RPMI8226 (cell line): ENCODE measurements around the gene PAGE2B.
"Not testable (repeated sequence)": the region's sequence is repeated elsewhere in the genome, so short reads cannot be mapped to it uniquely, and the experiment has no call there.

ENCODE experiments used
- DNase-seq: peaks from one replicate; pipeline ENCODE4 v3.0.0-alpha.2; 2015

The PAGE2B gene, protein sequence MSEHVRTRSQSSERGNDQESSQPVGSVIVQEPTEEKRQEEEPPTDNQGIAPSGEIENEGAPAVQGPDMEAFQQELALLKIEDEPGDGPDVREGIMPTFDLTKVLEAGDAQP

DNA sequence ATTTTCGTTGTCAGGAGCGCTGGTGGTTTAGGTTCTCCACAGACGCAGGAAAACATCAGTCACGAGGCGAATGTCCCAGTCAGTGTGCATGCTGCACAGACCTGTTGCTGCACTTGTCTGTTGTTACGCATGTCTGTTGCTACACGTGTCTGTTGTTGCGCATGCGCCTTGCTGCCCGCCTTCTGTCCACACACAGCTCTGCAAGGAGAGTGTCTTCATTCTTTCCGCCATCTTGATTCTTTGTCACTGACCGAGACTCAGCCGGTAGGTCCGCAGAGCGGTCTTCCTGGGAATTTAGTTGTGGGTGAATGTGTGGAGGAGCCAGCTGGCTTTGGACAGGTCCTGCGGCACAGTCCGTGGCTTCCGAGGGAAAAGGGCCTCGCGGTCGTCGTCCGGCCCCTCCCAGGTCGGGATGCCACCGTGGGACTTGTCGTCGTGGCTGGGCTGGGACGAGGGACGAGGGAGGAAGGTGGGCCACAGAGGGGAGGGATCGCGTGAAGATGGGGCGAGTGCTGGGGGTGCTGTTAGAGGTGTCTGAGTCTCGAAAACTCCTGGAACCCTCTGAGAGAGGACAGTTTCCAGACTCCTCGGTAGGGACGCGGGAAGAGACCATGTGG lies at the start of gene PAGE2B:
PAGE2B (plus strand) TSS at position 180 of the 617 bp plus-strand sequence. CDS start 1,012 bp downstream, outside the sequence.
- no peak for DNase-seq

DNA sequence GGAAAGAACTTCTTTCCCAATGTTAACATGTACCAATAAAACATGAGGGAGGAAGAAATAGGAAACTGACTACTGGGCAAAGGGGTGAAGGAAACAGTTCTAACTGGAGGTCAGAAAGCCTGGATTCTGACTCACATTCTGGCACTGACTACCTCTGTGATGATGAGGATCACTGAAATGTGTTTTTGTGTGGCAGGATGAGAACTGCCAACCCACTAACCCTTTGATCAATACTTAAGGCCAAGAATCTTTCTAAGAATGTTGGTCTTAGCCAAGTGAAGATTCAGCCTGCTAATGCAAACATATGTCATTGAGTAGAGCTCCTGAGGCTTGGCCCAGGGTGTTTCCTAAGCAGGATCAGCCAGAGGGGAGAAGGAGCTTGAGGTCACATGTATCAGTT lies 48.7 kb upstream of the PAGE2B start:
- DNase-seq, result no peak

DNA sequence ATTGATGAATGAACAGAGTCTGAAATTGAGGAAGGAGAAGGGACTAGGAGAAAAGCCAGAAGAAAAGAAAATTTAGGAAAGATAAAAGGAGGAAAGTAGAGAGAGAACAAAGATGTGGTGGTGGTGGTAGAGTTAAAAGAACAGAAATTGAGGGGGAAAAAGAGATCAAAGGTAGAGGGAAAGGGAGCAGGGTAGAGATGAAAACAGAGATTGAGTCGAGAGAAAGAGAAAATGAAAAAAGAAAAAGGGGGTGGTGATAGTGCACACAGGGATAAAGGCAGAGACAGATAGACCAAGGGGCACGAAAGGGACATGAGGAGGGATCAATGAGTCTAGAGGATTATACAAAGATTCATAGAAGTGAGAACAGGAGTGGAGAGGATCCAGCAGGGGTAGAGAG lies 48.0 kb upstream of the PAGE2B start:
- DNase-seq, result no peak

DNA sequence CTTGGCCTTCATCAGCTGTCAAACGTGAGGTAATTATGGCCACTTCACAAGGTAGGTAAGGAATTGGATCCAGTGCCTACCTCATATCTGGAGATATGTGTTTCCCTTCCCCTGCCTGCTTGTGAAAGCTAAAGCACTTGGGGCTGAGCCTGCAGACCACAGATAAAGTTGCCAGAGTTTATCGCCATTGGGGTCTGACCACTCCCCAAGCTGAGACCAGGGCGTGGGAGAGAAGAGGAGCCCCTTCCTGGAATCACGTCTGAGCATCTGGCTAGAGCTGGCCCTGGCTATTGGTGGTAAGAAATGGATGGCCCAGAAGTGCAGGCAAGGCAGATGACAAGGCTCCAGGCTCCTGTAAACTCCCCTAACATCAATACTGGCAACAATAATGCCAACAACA lies 46.8 kb upstream of the PAGE2B start:
- DNase-seq, result no peak

DNA sequence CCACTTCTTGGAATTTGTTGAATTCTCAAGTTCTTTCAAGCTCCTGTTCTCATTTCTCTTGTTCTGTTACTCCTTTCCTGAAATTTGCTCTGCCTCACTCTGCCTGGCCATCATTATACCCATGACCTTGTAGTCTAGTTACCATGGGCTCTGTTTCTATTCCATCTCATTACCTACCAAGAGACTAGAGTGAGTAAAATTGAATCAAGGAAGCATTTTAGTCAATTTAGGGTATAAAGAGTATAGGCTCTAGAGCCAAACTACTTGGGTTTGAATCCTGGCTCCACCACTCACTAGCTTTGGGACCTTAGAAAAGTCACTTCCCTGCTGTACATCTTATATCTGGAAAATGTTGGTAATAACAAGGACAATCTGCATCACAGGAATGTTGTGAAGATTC lies 46.2 kb upstream of the PAGE2B start:
- no peak for DNase-seq

DNA sequence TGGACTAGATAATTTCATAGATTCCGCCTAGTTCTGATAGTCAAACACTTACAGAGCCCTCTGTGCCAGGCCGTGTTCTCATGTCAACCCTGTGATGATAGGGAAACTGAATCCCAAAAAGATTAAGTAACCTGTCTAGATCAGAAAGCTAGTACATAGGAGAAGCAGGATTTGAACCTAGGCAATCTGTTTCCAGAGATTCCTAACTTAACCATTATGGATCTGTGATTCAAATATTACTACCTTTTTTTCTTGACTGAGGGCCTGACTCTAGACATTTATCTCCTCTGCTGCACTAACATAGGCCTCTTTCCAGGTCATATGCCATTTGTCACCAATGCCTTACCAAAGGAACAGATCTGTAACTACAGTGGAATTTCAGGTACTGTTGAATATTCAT lies 45.5 kb upstream of the PAGE2B start:
- no peak for DNase-seq

DNA sequence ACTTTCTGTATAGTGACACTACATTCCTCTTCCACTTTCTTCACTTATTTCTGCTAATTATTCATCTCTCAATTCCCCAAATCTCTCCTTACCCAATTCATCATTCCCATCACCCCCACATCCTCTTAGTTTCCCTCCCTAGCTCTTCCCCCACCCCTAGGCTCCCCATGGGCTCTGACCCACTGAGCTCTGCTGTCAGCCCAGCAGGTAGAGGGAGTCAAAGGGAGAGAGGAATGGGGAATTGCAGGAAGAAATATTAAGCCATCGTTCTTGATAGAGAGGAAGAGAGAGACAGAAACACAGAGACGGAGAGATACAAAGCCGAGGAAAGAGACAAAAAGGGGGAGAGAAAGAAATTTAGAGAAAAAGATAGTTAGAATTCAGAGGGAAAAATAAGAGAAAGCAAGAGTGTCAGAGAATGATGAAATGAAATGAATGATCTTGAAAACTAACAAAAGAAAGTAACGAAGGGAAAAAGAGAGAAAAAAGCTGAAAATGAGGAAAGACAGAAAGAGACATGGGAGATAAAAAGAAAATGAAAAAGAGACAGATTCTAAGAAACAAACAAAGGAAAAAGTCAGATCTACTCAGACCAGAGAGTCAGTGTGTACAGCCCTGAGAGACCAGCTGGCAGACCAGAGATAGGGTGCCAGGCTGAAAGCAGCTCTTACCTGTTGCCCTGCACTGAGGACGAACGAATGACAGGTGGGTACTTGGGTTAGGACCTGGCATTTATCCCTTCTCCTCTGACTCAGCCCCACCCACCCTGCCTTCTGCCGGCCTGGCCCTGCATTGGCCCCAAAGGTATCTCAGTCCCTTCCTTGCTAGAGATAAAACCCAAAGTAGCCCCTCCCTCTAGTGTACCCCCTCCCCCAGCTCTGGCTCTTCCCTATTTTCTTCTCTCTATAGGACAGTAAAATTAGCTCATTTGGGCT lies 44.3 kb upstream of the PAGE2B start, which contains the start of gene ALAS2:
ALAS2 (minus strand) TSS at position 707 of the 935 bp plus-strand sequence. CDS start 4,977 bp downstream, outside the sequence.
- DNase-seq, result no peak

DNA sequence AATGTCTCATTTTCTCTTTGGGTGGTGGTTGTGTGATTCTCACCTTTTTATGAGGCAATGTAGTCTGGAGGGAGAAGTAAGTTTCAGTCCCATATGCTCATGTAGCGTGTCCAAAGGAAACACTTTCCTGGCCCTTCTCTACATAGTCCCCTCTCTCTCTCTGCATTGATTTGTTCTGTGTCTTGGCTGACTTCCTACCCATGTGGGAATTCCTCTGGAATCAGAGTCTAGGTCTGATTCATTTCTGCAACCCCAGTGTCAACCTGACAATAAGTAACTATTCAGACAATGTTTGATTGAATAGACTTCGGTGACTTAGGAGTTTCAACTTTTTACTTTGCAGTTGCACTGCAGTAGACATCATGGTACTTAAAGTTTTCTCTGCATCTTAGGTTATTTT lies 41.4 kb upstream of the PAGE2B start:
- no peak for DNase-seq

DNA sequence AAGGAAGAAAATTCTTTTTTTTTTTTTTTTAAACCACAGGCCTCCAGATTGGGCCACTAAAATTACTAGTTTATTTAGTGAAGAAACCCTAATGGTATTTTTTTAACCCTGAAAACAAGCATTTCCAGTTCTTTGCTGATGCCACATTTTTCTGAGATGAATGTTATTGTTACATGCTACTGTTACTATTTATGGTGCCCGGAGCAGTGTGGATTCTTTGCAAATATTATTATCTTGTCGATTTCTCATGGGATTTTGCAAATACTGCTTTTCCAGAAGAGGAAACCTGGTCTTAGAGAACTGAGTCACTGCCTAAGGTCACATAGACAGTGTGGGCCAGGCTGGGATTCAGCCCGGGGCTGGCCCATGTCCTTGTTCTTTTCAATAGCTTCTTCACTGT lies 35.4 kb upstream of the PAGE2B start:
- DNase-seq, result no peak

DNA sequence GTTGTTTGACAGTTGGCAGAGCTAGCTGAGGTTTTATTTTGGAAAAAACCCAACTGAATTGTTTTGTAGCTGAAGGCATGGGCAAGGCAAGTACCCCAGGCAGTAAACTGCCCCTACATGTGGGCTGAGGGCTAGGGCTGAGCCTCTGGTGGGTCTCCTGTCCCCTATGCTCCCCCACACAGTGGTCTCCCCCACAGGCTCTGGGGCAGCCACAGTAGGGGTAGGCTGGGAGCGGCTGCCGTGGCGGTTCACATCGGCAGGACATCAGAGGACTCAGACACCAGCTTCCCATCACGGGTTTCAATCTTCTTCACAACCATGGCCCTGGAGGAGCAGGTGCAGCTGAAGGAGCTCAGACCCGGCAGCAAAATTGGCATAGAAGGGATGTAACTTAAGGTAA lies 33.3 kb upstream of the PAGE2B start:
- no peak for DNase-seq

DNA sequence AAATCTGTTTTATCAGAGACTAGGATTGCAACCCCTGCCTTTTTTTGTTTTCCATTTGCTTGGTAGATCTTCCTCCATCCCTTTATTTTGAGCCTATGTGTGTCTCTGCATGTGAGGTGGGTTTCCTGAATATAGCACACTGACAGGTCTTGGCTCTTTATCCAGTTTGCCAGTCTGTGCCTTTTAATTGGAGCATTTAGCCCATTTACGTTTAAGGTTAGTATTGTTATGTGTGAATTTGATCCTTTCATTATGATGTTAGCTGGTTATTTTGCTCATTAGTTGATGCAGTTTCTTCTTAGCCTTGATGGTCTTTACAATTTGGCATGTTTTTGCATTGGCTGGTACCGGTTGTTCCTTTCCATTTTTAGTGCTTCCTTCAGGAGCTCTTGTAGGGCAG lies 24.2 kb upstream of the PAGE2B start:
- DNase-seq, result not testable (repeated sequence)

DNA sequence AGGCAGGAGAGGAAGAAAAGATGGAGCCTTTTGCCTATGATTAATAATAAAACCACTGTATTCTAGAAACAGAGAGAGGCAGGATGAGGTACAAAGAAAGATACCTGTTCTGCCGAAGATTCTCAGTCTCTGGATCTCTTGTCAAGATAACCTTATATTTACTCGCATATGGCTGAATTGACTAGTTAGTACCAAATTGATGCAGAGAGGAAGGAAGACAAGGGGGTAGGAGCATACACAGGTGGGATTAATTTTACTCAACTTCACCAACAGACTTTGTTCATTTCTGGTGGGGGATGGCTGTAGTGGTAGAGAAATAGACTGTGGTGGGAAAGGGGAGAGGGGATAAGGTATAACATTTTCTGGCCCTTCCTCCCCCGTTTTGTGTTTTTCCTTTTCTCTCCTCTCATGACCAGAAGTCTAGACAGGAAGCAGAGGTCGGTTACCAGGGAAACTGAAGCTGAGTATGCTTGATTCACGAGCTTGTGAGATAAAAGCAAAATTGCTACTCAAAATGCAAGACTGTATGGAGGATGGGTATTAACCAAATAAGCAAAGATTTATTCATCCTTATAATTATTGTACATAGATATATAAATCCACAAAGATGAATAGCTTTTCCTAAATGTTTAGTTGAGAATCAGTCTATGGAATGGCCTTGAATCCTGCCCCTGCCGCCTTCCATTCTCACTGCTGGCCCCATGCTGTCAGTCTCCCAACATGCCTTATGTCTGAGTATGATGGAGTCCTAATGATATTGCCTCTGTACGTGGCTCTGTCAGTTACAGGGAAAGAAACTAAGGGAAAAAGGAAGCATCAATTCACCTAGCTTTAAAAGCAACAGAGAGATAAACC lies 17.8 kb upstream of the PAGE2B start:
- DNase-seq, result no peak

DNA sequence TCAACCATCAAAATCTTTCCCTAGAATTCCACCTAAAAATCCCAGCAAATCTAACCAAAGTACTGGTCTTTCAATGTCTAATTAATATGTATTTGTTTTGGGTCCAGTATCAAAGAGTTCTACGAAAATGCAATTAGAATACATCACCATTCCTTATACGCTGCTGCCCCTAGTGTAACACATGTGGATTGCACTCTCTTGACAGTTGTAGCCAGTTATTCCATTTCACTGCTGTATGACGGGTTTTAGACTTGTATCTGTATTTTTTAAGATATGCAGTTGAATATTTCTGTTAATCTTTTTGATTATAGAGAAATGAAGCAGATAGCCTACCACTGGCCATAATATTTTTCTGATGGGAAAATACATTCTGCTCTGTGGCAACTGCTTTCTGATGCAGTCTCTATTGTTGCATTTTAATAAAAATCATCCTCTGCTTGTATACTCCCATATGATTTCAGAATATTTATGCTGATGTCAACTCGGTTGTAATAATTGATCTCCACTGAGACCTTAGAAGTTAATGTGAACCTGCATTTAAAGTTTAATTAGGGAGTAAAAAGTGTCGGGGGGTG lies 17.1 kb upstream of the PAGE2B start:
- peak; percentile 30 for DNase-seq

DNA sequence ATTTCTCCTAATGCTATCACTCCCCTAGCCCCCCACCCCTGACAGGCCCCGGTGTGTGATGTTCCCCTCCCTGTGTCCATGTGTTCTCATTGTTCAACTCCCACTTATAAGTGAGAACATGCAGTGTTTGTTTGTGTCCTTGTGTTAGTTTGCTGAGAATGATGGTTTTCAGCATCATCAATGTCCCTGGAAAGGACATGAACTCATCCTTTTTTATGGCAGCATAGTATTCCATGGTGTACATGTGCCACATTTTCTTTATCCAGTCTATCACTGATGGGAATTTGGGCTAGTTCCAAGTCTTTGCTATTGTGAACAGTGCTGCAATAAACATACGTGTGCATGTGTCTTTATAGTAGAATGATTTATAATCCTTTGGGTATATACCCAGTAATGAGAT lies 7.7 kb upstream of the PAGE2B start:
- DNase-seq, result not testable (repeated sequence)

DNA sequence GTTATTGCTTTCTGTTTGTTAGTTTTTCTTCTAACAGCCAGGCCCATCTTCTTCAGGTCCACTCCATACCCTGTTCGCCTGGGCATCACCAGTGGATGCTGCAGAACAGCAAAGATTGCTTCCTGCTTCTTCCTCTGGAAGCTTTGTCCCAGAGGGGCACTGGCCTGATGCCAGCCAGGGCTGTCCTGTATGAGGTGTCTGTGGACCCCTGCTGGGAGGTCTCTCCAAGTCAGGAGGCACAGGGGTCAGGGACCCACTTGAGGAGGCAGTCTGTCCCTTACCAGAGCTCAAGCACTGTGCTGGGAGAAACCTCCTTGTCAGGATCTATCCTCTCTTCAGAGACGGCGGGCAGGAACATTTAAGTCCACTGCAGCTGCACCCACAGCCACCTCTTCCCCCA lies 2.5 kb upstream of the PAGE2B start:
- no peak for DNase-seq

DNA sequence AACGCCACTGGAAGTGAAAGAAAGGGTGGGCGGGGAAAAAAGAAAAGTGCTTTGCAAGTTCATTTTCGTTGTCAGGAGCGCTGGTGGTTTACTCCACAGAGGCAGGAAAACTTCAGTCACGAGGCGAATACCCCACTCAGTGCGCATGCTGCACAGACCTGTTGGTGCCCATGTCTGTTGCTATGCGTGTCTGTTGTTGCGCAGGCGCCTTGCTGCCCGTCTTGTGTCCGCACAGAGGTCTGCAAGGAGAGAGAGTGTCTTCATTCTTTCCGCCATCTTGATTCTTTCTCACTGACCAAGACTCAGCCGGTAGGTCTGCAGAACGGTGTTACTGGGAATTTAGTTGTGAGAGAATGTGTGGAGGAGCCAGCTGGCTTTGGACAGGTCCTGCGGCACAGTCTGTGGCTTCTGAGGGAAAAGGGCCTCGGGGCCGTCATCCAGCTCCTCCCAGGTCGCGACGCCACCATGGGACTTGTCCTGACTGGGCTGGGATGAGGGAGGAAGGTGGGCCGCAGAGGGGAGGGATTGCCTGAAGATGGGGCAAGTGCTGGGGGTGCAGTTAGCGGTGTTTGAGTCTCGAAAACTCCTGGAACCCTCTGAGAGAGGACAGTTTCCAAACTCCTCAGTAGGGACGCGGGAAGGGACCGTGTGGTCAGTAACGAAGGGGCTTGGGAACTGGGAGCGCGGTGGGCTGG lies 14.1 kb downstream of the PAGE2B start, which contains the start of gene PAGE2:
PAGE2 (plus strand) TSS at position 224 of the 695 bp plus-strand sequence. CDS start 1,003 bp downstream, outside the sequence.
- no peak for DNase-seq

DNA sequence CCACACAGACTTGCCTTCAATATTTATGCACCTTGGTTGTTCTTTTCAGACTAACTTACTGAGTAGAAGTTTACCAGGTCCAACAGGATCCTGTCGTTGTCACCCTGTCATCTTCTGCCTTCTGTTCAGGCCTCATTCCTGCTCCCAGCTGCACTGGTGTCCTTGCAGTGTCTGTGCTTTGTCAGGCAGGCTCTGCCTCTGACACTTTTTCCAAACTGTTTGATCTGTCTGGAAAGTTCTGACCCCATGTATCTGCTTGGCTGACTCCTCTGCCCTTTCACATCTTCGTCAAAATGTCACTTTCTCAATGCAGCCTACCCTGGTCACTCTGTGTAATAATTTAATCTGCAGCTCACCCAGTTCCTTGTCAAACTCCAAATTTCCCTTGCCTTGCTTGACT lies 23.9 kb downstream of the PAGE2B start:
- DNase-seq, result no peak

DNA sequence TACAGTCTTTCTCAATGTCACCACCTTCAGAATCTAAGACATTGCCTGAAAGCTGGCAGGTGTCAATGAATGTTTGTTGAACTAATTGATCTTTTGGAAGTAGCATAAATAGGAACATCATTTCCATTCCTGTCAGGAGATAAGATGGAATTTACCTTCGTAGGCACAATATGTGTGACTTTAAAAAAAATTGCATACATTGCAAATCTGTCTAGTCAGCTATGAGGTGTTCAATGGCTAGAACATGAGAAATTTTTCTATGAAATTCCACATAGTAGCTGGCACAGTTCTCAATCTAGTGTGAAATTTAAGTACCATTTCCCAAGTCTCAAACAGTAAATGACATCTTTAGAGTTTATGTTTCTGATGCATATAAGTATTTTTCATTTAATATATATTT lies 24.3 kb downstream of the PAGE2B start:
- DNase-seq, result no peak

DNA sequence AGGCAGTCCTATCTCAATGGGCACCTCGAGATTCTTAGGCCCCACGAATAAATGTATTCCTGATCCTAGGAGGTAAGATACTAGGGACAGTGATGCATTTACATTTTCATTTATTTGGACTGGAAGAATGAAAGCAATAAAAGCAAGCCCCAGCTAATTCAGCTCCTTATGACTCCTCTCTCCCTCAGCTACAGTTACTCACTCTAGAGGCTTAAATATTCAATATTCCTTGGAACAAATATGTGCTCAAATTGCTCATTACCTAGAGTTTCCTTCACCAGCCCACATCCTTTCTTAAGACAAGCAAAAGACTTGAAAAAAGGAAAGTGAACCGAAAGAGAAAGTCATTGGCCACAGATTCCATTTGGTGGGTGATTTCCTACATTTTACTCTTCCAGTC lies 27.9 kb downstream of the PAGE2B start:
- no peak for DNase-seq

DNA sequence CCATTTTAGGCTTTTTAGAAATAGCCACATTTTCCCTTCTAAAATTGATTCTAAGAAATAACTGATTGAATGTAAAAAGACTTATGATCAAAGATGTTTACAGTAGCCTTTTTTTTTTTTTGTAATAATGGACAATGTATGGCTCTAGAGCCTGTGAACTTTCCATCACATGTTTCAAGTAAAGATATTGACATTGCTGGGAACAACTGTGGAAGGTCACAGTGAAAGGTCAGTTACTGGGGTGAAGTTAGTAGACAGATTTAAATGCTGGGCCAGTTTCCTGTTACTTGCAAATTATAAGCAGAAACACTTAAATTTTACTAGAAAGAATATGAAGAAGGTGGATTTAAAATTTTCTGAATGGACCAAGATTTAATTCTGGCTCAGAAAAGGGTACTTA lies 32.4 kb downstream of the PAGE2B start:
- DNase-seq, result no peak

DNA sequence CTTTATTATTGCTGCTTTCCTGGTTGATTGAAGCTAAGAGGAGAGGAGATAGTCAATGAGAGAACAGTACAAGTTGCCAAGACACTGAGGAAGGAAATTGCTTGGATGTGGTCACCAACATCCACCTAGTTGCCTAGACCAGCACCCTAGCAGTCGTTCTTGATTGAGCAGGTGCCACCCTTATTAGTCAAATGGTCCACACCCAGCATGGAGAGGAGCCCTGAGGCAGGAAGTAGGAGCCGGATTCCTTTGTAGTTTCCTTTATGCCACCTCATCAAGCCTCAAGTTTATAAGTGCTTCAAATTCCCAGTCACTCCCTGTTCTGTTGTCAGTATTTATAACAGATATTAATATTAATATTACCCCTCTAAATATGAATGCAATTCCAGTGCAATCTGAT lies 33.1 kb downstream of the PAGE2B start:
- DNase-seq, result no peak

DNA sequence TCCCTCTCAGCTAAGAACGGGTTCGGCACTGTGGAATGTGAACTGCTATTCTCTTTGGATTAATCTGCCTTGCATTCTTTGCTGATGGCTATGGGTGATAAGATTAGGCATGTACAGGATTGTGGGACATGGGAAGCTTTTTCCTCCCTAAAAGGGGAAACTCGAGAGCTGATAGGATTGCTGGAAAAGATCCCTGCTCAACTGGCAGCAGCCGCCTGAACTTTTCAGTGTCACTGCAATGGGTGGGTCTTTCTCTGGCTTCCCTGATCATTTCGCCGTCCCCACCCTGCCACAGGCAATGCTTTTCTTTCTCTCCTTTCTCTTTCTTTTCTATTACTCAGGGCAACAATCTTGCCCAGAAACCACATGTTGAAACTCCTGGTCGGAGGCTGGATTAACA lies 34.5 kb downstream of the PAGE2B start:
- no peak for DNase-seq
